GM21390 (cell line): ENCODE results near the gene CUEDC2.
"Not testable (repeated sequence)": the region's sequence is repeated elsewhere in the genome, so short reads cannot be mapped to it uniquely, and the experiment has no call there.

ENCODE experiments used
- ATAC-seq: cut with Tn5 transposase; IDR thresholded peaks from one replicate; pipeline ENCODE4 v1.9.1; 2021; ENCODE audit not compliant: unreplicated experiment

CUEDC2 gene

GRCh38 chr10:102455893-102456471 lies 23.6 kb upstream of the CUEDC2 start:
- ATAC-seq, result no peak

GRCh38 chr10:102454662-102455487 lies 22.5 kb upstream of the CUEDC2 start:
- ATAC-seq, result not testable (repeated sequence)

- no peak for ATAC-seq
Measured at GRCh38 chr10:102453502-102453901, 21.1 kb upstream of the CUEDC2 start.

- no peak for ATAC-seq
Measured at GRCh38 chr10:102452672-102453340, 20.4 kb upstream of the CUEDC2 start.

- ATAC-seq, result no peak
Measured at GRCh38 chr10:102451105-102451969, 19.0 kb upstream of the CUEDC2 start, which contains the start of gene C10orf95. TSS of gene C10orf95 (minus strand) at chr10:102451543. CDS start at chr10:102451093, 450 bp downstream.

- ATAC-seq, result peak; percentile 69
Measured at GRCh38 chr10:102450374-102451104, 18.2 kb upstream of the CUEDC2 start.

- ATAC-seq, result no peak
Measured at GRCh38 chr10:102450124-102450373, 17.7 kb upstream of the CUEDC2 start.

GRCh38 chr10:102449321-102450123 lies 17.1 kb upstream of the CUEDC2 start:
- ATAC-seq, result peak; percentile 47

GRCh38 chr10:102444851-102445250 lies 12.5 kb upstream of the CUEDC2 start:
- ATAC-seq, result no peak

- ATAC-seq, result no peak
Measured at GRCh38 chr10:102438374-102438773, 6.0 kb upstream of the CUEDC2 start.

- no peak for ATAC-seq
Measured at GRCh38 chr10:102437515-102437914, 5.1 kb upstream of the CUEDC2 start.

- no peak for ATAC-seq
Measured at GRCh38 chr10:102436312-102436711, 3.9 kb upstream of the CUEDC2 start.

GRCh38 chr10:102435529-102436233 lies 3.3 kb upstream of the CUEDC2 start:
- no peak for ATAC-seq

- no peak for ATAC-seq
Measured at GRCh38 chr10:102435133-102435497, 2.7 kb upstream of the CUEDC2 start.

GRCh38 chr10:102434394-102435132 lies 2.2 kb upstream of the CUEDC2 start:
- no peak for ATAC-seq

GRCh38 chr10:102433619-102434046 lies 1.3 kb upstream of the CUEDC2 start:
- ATAC-seq, result no peak

- ATAC-seq, result peak; percentile 3
Measured at GRCh38 chr10:102431452-102432124, 786 bp downstream of the CUEDC2 start.

GRCh38 chr10:102429468-102429867 lies 2.9 kb downstream of the CUEDC2 start:
- no peak for ATAC-seq
